Right hindlimb (tissue), 1 donor: ENCODE measurements around the gene LRRC45.
"Not testable (repeated sequence)": the region's sequence is repeated elsewhere in the genome, so short reads cannot be mapped to it uniquely, and the experiment has no call there.

Source experiments
- DNase-seq: peaks from one replicate; pipeline ENCODE4 v3.0.0-alpha.2; 2018

The LRRC45 gene

DNA sequence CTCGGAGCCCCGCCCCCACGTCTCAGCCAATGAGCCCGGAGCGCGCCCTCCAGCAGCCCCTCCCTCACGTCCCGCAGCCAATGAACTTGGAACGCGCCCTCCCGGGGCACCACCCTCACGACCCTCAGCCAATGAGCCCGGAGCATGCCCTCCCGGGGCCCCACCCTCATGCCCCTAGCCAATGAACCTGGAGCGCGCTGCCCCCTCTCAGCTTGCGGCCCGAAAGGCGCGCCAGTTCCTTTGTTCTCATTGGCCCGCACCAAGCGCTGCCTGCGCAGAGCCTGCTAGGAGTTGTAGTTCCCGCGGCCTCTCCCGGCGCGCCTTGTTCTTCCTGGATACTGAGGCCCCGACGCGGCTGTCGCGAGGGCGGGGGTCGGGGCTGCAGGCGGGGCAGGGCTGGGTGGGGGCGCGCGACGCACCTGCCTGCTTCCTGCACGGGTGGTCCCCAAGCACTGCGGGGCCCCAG is at the start of gene LRRC45:
Gene LRRC45 (plus strand): TSS at position 325 of the 466 bp plus-strand sequence. CDS start 339 bp downstream, outside the sequence.
- peak; percentile 100 for DNase-seq

GRCh38 chr17:81973432-81973831 is 49.7 kb upstream of the LRRC45 start:
- DNase-seq, result no peak

- DNase-seq, result no peak
Measured at GRCh38 chr17:81976332-81977210, 46.5 kb upstream of the LRRC45 start.

- DNase-seq, result peak; percentile 95
Measured at GRCh38 chr17:81977211-81977808, 45.8 kb upstream of the LRRC45 start, which contains the start of gene ASPSCR1. Gene ASPSCR1 (plus strand): TSS chr17:81977629. CDS start chr17:81977647, 18 bp downstream.

- no peak for DNase-seq
Measured at GRCh38 chr17:81978524-81979298, 44.4 kb upstream of the LRRC45 start.

GRCh38 chr17:81980122-81980521 is 43.0 kb upstream of the LRRC45 start:
- DNase-seq, result no peak

- DNase-seq, result no peak
Measured at GRCh38 chr17:81980707-81981343, 42.3 kb upstream of the LRRC45 start.

DNA sequence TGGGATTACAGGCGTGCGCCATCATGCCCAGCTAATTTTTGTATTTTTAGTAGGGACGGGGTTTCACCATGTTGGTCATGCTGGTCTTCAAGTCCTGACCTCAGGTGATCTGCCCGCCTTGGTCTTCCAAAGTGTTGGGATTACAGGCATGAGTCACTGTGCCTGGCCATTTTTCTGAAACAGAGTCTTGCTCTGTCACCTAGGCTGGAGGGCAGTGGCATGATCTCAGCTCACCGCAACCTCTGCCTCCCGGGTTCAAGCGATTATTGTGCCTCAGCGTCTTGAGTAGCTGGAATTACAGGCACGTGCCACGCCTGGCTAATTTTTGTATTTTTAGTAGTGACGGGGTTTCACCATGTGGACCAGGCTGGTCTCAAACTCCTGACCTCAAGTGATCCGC is 41.6 kb upstream of the LRRC45 start:
- DNase-seq, result not testable (repeated sequence)

DNA sequence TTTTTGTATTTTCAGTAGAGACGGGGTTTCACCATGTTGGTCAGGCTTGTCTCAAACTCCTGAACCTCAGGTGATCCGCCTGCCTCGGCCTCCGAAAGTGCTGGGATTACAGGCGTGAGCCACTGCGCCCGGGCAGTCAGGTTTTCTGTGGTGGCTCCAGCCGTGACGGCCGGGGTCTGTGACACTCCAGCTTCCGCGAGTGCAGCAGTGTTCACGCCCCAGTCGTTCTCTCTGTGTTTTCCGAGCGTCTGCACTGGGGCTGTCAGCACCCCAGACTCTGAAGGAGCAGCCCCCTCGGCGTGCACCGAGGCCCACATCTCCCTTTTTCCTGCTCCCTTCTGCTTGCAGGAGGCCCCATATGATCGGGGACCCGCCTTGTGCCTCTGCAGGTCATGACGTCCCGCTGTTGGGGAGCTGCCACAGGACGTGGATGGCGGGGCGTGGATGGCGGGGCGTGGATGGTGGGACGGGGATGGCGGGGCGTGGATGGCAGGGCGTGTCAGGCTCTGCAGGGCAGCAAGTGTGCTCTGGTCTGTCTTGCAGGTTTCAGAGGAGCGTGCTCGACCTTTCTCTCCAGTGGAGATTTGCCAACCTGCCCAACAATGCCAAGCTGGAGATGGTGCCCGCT is 40.0 kb upstream of the LRRC45 start:
- DNase-seq, result no peak

DNA sequence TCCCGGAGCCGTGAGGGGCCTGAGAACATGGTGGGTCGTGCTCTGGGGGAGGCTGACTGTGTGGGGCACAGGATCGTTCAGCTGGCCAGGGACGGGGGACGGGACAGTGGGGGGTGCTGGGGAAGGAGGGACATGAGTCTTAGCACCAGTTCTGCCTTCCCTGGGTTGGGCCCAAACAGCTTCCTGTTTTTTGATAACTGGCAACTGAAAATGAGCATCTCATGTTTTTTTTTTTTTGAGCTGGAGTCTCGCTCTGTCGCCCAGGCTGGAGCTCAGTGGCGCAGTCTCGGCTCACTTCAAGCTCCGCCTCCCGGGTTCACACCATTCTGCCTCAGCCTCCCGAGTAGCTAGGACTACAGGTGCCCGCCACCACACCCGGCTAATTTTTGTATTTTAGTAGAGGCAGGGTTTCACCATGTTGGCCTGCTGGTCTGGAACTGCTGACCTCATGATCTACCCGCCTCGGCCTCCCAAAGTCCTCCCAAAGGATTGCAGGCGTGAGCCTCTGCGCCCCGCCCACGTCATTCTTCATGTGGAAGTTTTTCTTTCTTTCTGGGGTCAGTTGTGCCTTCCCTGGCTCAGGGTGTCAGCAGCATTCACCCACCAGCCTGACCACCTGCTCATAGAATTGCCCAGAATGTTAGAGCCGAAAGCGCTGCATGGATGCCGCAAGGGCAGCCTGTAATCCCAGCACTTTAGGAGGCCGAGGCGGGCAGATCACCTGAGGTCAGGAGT is 39.3 kb upstream of the LRRC45 start:
- no peak for DNase-seq

DNA sequence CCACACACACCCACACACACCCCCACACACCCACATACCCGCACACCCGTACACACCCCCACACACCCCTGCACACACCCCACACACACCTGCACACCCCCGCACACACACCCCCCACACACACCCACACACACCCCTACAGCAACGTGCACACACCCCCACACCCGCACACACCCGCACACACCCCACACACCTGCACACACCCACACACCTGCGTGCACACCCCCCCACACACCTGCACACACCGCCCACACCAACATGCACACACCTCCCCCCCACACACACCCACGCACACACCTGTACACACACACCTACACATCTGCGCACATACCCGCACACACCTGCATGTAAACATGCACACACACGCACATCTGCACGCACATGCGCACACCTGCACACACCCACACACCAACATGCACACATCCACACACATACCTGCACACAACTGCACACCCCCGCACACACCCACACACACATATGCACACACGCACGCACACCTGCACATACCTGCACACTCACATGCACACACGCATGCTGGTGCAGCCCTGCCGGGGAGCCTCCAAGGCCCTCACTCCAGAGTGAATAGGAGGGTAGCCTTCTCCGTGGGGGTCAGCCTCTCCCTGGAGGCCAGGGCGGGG is 38.2 kb upstream of the LRRC45 start:
- DNase-seq, result no peak

- DNase-seq, result no peak
Measured at GRCh38 chr17:81986606-81987005, 36.5 kb upstream of the LRRC45 start.

- DNase-seq, result no peak
Measured at GRCh38 chr17:81987161-81987770, 35.8 kb upstream of the LRRC45 start.

- no peak for DNase-seq
Measured at GRCh38 chr17:81990836-81991683, 32.0 kb upstream of the LRRC45 start.

DNA sequence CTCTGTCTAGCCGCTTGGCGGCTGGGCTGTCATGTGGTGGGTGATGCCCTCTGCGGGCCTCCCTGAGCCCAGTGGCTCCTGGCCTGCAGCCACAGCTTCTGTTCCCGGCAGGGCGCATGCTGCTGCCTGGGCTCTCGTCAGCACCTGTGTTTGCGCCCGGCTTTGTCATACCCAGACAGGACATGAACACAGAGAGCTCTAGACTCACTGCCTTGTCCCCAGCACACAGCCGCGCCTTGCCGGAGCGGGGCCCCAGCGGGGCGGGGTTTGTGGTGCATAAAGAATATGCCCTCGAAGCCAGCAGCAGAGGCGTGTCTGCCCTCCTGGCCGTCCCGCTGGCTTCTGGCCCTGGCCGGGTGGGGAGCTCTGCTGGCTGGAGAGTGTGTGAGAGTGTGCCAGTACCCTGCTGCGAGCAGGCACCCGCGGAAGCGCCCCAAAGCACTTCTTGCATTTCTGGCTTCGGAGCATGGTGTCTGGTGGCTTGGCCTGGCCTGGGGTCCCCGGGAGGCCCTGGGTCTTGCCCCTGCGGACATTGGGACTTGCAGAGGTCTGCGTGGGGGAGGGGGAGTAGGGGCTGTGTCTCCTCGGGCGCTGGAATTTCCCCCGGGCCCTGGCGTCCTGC is 31.3 kb upstream of the LRRC45 start:
- DNase-seq, result peak; percentile 90

GRCh38 chr17:81992306-81993102 is 30.6 kb upstream of the LRRC45 start:
- peak; percentile 33 for DNase-seq

GRCh38 chr17:81993729-81994592 is 29.1 kb upstream of the LRRC45 start:
- DNase-seq, result no peak
